Activated CD8-positive, alpha-beta memory T cell treated with anti-CD3 and anti-CD28 coated beads, Interleukin-2, amount 50 U/mL, for 24 hours (primary cell): ENCODE data around the gene ARHGEF33.

ENCODE experiments used
- DNase-seq: peaks from one replicate; pipeline ENCODE4 v3.0.0-alpha.2; 2020; ENCODE audit errors: extremely low read depth

The ARHGEF33 gene

GRCh38 chr2:39015424-39015823, 125.7 kb downstream of the ARHGEF33 start:
- DNase-seq, result no peak

GRCh38 chr2:39017334-39017733, 127.7 kb downstream of the ARHGEF33 start:
- no peak for DNase-seq

GRCh38 chr2:39018638-39019037, 129.0 kb downstream of the ARHGEF33 start:
- DNase-seq, result no peak

- DNase-seq, result no peak
Measured at GRCh38 chr2:39020383-39020782, 130.7 kb downstream of the ARHGEF33 start.

- DNase-seq, result no peak
Measured at GRCh38 chr2:39022642-39023235, 133.1 kb downstream of the ARHGEF33 start.

- DNase-seq, result no peak
Measured at GRCh38 chr2:39023649-39024048, 134.0 kb downstream of the ARHGEF33 start.

GRCh38 chr2:39024833-39025232, 135.2 kb downstream of the ARHGEF33 start:
- no peak for DNase-seq
